ENCODE measurements around the gene KYAT1.

The KYAT1 gene

DNA sequence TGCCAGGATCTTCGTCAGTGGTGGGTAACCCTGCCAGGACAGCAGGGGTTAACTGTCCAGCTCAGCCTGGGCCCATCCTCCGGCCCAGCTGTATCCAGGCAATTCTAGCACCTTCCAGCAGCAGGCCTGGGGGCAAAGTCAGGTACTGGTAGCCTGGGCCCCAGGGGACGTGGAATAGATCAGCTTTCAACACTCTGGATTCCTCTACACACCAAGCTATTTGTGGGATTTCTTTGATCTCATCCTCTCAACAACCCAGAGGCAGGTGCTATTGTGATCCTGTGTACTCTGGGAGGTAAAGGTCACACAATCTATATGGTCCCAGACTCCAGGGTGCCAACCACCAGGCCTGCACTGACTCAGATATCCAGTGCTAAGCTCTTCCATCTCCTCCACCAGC is 43.4 kb downstream of the KYAT1 start:
- DNase-seq (ENCODE audit: low spot score): peak; percentile 44

DNA sequence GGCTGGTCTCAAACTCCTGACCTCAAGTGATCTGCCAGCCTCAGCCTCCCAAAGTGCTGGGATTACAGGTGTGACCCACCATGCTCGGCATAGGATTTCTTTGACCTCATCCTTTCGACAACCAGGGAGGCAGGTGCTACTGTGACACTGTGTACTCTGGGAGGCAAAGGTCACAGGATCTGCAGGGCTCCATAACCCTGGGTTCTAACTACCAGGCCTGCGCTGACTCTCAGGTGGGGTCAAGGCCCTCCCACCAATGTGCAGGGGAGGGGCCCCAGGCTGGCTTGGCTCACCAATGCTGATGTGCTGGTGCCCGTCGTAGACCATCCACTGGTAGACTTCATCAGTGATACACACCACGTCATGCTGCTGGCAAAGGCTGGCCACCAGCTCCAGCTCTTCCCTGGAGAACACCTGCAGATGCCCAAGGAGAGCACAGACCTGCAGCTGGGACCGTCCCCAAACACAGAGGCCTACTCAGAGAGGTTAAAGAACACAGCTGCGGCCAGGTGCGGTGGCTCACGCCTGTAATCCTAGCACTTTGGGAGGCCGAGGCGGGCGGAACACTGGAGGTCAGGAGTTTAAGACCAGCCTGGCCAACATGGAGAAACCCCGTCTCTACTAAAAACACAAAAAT is 45.1 kb downstream of the KYAT1 start:
- peak; percentile 1 for DNase-seq (ENCODE audit: low spot score)

GRCh38 chr9:128835246-128836210 is 46.2 kb downstream of the KYAT1 start:
- DNase-seq (ENCODE audit: low spot score): peak; percentile 1

DNA sequence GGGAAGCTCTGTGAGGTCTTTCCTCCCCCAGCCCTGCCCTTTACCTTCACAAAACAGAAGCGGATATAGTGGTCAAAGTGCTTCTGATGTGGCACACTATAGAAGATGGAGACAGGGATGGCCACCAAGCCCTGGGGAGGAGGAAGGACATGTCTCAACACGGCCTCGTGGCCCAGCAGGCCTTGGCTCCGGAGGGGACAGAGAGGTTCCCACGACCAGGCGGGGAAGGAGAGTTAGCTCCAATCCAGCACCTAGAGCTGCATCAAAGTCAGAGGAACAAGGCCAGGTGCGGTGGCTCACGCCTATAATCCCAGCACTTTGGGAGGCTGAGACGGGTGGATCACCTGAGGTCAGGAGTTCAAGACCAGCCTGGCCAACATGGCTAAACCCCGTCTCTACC is 48.1 kb downstream of the KYAT1 start:
- no peak for DNase-seq (ENCODE audit: low spot score)

DNA sequence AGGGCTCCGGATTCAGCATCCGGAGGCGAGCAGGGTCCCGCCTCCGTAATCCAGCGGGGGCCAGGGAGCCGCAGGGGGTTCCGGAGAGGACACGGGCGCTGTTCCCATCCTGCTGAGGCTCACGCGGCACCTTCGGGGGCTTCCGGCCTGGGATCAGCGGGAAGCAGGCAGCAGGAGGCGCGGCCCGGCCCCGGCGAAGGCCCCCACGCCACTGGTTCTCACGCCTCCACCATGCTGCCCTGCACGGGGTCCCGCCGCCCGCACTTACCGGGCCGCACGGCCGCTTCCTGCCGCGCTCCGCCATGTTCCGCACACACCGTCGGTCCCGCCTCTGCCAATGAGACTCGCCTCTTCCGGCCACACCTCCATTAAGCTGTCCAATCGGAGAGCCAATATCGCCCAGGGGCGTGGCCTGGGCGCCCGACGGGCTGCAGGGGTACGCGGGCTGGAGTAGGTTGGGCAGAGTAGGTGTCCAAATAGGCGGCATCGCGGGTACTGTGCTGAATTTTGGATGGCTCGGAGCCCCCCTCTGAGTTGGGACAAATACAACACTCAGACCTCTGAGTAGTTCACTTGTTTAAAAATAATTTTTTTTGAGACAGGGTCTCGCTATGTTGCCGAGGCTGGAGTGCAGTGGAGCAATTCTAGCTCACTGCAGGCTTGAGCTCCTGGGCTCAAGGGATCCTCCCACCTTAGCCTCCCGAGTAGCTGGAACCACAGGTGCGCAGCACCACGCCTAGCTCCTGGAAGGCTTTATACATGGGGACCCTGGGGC is 52.1 kb downstream of the KYAT1 start, which contains the start of gene SPOUT1:
Gene SPOUT1 (minus strand): TSS at position 318 of the 775 bp plus-strand sequence. CDS start 14 bp downstream, at position 304.
- peak; percentile 98 for DNase-seq (ENCODE audit: low spot score)

- no peak for DNase-seq (ENCODE audit: low spot score)
Observed at GRCh38 chr9:128828719-128829452, 52.9 kb downstream of the KYAT1 start.

- no peak for DNase-seq (ENCODE audit: low spot score)
Observed at GRCh38 chr9:128828267-128828666, 53.5 kb downstream of the KYAT1 start.

DNA sequence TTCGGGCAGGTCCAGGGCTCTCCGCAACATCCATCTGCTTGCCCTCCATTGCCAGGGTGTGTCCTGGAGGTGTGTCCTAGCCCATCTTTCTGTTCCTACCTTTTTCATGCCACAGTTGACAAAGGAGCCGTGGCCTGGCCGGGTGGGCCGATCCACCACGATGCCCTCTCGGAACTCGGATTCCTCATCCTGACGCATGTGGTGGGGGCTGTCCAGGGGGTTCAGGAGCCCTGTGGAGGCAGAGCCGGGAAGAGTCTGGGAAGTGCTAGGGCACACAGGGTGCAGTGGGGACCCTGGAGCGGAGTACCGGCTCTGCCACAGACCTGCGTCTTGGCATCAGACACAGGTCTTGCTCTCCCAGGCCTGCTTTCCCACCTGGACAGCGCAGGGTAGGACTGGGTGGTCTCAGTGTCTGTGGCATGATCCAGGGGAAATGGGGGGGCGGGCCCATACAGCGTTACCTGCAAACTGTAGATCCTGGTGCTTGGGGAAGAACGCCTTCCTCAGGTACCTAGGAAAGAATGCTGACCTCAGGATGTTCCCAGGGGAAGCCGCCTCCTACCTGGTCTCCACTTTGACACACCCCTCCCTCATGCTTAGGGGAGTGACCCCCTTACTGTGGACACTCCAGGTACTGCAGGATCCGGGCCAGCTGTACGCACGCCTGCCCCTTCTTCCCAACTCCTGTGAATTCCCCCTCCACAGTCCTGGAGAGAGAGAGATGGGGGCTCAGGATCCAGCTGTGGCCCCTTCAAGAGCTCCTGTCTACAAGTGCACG is 55.6 kb downstream of the KYAT1 start:
- DNase-seq (ENCODE audit: low spot score): peak; percentile 59

DNA sequence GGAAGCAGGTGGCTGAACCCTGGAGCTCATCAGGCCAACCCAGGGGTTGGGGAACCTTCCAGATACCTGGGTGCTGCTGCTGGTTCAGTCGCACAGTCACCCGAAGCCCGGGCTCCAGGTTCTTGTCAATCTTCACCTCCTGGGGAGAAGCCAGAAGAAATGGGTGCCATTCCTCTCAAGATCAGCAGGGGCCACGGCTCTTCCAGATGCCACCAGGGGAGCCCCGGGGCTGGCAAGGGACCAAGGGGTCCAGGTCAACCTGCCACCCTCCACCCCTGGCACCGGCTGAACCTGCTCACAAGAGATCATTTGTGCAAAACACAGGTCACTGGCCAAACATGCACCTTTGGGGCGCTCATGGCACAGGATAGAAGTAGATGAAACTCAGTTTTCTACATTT is 56.8 kb downstream of the KYAT1 start:
- DNase-seq (ENCODE audit: low spot score): no peak

GRCh38 chr9:128823903-128824406 is 57.8 kb downstream of the KYAT1 start:
- no peak for DNase-seq (ENCODE audit: low spot score)

GRCh38 chr9:128823362-128823902 is 58.3 kb downstream of the KYAT1 start:
- DNase-seq (ENCODE audit: low spot score): no peak

DNA sequence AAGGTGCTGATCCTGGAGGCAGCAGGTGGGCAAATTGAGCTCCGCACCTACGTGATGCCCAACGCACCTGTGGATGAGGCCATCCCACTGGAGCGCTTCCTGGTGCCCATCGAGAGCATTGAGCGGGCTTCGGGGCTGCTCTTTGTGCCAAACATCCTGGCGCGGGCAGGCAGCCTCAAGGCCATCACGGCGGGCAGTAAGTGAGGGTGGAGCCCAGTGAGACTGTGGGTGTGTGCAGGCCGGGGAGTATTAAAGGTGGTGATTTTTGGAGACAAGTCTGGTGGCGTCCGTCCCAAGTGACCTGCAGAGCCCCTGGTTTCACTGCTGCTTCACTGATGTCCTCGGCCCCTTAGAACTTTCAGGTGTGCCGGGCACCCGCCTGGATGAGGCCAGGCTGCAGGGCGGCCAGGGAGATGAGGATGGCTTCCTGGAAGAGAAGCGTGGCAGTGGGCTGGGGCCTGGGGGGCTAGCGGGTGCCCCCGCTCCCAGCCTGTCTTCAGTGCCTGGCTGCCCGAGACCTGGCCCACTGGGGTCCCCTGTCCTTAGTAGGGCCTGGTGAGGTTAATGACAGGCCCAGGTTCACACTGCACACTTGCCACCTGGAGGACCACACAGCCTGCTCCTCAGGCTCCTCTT is 59.2 kb downstream of the KYAT1 start:
- no peak for DNase-seq (ENCODE audit: low spot score)

- no peak for DNase-seq (ENCODE audit: low spot score)
Observed at GRCh38 chr9:128821584-128822406, 60.0 kb downstream of the KYAT1 start.

DNA sequence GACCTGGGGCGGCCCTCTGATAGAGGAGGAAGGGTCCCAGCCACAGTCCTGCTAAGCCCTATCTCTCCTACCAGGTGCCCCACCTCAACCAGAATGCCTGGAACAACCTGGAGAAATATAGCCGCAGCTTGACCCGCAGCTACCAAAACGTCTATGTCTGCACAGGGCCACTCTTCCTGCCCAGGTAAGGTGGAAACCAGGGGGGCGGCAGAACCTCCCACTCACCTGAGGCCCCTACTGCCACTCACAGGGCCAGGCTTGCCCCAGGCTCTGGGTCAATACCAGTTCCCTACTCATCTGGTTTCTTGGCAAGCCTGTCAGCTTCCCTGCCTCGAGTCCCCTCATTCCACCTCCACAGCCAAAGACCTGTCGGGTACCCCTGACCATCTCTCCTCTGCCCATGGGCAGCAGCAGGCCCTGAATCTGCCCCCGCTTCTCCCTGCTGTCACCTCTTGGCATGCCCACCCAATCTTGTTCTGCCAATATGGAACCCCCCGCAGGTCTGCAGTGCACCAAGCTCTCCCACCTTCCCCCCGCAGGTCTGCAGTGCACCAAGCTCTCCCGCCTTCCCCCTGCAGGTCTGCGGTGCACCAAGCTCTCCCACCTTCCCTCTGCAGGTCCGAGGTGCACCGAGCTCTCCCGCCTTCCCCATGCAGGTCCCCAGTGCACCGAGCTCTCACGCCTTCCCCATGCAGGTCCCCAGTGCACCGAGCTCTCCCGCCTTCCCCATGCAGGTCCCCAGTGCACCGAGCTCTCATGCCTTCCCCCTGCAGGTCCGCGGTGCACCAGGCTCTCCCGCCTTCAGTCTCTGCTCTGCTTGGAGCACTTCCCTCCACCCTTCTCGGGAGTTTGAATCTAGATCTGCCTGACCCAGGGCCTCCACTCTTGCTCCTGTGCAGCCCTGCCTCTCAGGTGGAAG is 60.8 kb downstream of the KYAT1 start:
- no peak for DNase-seq (ENCODE audit: low spot score)

DNA sequence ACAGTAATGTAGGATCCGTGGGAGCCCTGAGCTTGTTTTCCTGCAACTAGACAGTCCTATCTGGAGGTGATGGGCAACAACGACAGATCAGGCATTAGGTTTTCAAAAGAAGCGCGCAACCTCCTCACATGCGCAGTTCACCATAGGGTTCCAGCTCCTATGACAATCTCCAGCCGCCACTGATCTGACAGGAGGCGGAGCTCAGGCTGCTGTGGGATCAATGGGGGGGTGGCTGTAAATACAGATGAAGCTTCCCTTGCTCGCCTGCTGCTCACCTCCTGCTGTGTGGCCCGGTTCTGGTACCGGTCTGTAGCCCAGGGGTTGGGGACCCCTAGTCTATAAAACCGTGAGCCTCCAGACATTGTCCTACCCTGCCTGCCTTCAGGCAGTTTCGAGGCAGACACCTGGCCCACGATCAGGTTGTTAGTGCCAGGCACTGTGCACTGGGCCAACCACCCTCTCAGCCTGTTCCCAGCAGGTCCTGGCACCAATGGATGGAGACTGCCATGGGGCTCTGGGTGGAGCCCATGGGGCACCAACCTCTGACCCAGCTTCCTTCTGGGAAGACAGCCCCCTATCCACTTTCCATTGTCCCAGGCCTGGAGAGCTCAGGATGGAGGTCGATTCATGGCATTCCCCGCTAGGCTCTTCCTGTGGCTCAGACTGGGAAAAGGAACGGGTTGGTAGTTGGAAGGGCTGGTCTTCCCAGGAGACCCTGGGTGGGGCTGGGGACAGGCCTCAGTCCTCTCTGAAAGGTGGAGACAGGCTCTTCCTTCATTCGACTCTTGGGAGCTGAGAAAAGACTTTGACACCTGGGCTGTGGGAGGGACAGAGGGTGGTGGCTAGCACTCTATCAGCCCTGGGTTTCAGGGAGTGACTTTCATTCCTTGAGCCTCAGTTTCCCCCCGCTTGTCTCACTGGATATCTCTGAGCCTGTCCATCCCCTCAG is 61.8 kb downstream of the KYAT1 start:
- DNase-seq (ENCODE audit: low spot score): no peak

DNA sequence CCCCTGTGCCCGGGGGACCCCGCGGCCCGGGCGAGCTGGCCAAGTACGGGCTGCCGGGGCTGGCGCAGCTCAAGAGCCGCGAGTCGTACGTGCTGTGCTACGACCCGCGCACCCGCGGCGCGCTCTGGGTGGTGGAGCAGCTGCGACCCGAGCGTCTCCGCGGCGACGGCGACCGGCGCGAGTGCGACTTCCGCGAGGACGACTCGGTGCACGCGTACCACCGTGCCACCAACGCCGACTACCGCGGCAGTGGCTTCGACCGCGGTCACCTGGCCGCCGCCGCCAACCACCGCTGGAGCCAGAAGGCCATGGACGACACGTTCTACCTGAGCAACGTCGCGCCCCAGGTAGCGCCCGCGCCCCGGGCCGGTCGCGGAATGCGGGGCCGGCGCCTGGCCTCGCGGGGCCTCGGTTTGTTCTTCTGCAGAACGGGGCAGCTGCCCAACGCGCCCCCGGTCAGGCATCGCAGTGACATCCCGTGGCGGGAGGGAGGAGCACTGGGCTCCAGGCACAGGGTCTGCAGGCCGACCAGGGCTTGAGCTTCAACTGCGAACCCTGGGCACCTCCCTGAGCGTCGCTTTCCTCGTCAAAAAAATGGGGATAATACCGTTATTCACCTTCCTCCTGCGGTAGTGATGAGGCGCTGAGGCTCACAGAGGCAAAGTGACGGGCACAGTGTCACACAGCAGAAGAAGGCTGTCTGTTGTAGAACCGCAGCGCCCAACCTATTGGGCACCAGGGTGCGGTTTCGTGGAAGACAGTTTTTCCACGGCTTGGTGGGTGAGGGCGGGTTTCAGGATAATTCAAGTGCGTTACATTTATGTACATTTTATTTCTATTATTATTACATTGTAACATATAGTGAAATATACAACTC is 62.7 kb downstream of the KYAT1 start:
- peak; percentile 74 for DNase-seq (ENCODE audit: low spot score)

Data from HuH-7 (cell line).